ENCODE results near the gene IL23R. TPM values are rescaled to one million over a fixed set of nuclear protein-coding genes. Genes with fewer than 3 reads are reported as not detected.

IL23R gene
- total and polyA plus RNA-seq, 2 of the 13 experiments (the other 11 are each of a cell fraction or from before 2014, with no cell fraction given): not detected

DNA sequence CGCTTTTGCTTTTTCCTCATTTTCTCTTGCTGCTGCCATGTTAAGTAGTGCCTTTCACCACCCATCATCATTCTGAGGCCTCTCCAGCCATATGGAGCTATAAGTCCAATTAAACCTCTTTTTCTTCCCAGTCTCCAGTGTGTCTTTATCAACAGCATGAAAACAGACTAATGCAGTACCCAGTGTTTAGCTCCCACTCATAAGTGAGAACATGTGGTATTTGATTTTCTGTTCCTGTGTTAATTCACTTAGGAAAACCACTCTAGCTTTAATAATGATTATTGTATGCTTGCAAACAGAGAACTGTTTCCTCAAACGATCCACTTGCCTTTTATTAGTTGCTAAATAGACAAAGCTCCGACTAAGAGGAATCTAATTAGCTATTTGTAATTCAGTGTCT lies 43.3 kb downstream of the IL23R start (continued):
- no peak for TF ChIP-seq CCDC6 (CRISPR knock-in tag; IDR thresholded peaks at IDR 0.05)
- no peak for TF ChIP-seq ZFP37 (CRISPR knock-in tag; IDR thresholded peaks at IDR 0.05; ENCODE audit: borderline replicate concordance)
- TF ChIP-seq TARDBP (CRISPR knock-in tag; IDR thresholded peaks at IDR 0.05): no peak
- no peak for TF ChIP-seq ZNF225 (CRISPR knock-in tag; IDR thresholded peaks at IDR 0.05)
- no peak for TF ChIP-seq HOXA5 (CRISPR knock-in tag; IDR thresholded peaks at IDR 0.05)
- TF ChIP-seq KDM2A (CRISPR knock-in tag; IDR thresholded peaks at IDR 0.05; ENCODE audit: borderline replicate concordance, low read depth): no peak

DNA sequence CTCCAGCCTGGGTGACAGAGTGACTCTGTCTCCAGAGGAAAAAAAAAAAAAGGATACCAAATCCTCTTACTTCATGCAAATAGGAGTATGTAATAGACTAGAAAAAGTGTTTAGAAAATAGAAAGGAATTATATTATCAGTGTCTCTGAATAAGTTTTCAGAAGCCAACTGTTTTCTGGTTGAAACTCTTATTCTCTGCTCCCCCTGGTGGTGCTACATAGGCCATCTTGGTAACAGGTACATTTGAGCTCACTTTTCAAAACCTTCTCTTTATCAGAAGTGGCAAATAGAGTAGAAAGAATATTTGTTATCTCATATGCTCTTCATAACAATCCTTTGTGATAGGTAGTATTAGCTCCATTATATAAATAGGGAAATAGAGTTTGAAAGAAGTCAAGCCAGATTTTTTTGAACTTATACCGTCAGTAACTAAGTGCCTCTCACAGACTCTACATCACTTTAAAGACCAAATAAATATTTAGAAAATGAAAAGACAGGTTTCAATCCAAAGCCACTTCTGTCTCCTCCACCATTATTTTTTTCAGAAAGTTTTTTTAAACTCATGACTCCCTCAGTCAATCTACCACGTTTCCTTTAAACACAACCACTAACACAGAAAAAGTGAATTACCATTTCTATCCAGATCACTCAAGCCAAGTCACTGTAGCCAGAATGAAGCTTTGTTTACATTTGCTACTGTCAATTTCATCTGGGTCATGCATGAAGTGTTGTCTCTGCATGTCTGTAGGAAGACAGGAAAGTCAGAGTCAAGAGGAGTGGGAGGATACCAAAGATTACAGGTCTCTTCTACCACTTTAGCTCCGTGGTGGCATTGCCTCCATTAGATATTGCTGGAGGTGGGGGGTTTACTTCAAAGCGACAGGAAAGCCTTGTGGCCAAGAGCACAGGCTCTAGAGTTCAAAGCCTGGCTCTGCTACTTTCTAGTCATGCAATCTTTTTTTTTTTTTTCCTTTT lies 45.6 kb downstream of the IL23R start:
- TF ChIP-seq SMC3 (IDR thresholded peaks at IDR 0.05; ENCODE audit: low read length) (peak; percentile 30; the same call in 1 of the 2 replicates), ZBTB3 (CRISPR knock-in tag; IDR thresholded peaks at IDR 0.05; ENCODE audit: borderline replicate concordance, low read depth) (no peak), CTCF (CRISPR knock-in tag; IDR thresholded peaks at IDR 0.05) (peak; percentile 49), STAG1 (CRISPR knock-in tag; IDR thresholded peaks at IDR 0.05) (peak; percentile 32)
- Histone ChIP-seq H3K79me2 (ENCODE audit: insufficient read depth, low read length) (no peaks in the 10 kb centered on the region), H3K36me3 (replicated peaks in 1 of 2; ENCODE audit: control insufficient read depth in 1 of 2, insufficient read depth in 2 of 2, low read length in 2 of 2) (no peaks in the 10 kb centered on the region), H3K27me3 (ENCODE audit: control insufficient read depth in 1 of 2, insufficient read depth in 2 of 2, low read length in 2 of 2) (no peaks in the 10 kb centered on the region), H3K9me3 (ENCODE audit: low read length) (no peaks in the 10 kb centered on the region), H3K9ac (ENCODE audit: insufficient read depth, low read depth, low read length) (no peak overlapping the region), H3K4me2 (ENCODE audit: low read depth, low read length) (no peak overlapping the region), H4K20me1 (ENCODE audit: insufficient read depth, low read length) (no peaks in the 10 kb centered on the region), H3K4me3 (replicated peaks in 1 of 3; ENCODE audit: insufficient read depth in 1 of 3, low read depth in 2 of 3, low read length in 3 of 3) (no peak overlapping the region), H3K4me1 (ENCODE audit: insufficient read depth, low read length) (no peaks in the 10 kb centered on the region), H3K27ac (ENCODE audit: extremely low read length, insufficient read depth, low read length) (no peak overlapping the region), H2AFZ (ENCODE audit: low read length) (no peak overlapping the region)
- POLR2A ChIA-PET: no interaction called here
- DNase-seq (ENCODE audit: low spot score): peak; percentile 13
- in situ Hi-C loops (cut with HindIII; ENCODE audit: extremely low pct_ligation_motif_present, low pct_unique_long_range_greater_than_20kb): loop anchor here (5.0 kb wide), 1 partner anchor 290 kb away; no protein-coding TSS in a partner anchor
- 2% methylated on average over 4 of the region's 4 CpGs for WGBS (ENCODE audit: low lambda C conversion rate)
- intact Hi-C loops (cut with micrococcal nuclease; ENCODE audit: unreplicated experiment): loop anchor here (2.0 to 5.0 kb wide), 2 partner anchors 215 to 447 kb away; no protein-coding TSS in a partner anchor
- peak; percentile 70 for ATAC-seq
- no TSS peak for BruUV-seq (replicated peaks)
- CTCF ChIA-PET (ENCODE audit: low intra/inter-chr PET ratio, low total read pairs): interaction anchor here (1.9 kb wide), 1 partner anchor 447 kb away, joined by 8 read pairs; no protein-coding TSS in a partner anchor
- FAIRE-seq: peak; percentile 86
